OCI-LY7 (cell line): ENCODE data around the gene SLC27A5. TPM values are rescaled to one million over a fixed set of nuclear protein-coding genes. Genes with fewer than 3 reads are reported as not detected.
"Not testable (repeated sequence)": the region's sequence is repeated elsewhere in the genome, so short reads cannot be mapped to it uniquely, and the experiment has no call there.

ENCODE experiments used
- BruUV-seq: library from RNA; stranded (reverse); fragments of 400-500 nt; replicated peaks from 2 replicates; lab custom pipeline; 2021; lab: Mats Ljungman, UMichigan
- CTCF ChIA-PET: fragments of 300-600 bp; sonication (Branson Sonifier 250); formaldehyde crosslinking; loops from one replicate; lab custom pipeline; 2022; ENCODE audit warnings: antibody characterized with exemption; ENCODE audit not compliant: unreplicated experiment; lab: Charles Lee
- POLR2A ChIA-PET: fragments of 300-600 bp; sonication (Branson Sonifier 250); formaldehyde crosslinking; loops from one replicate; lab custom pipeline; 2022; ENCODE audit warnings: antibody characterized with exemption; lab: Charles Lee
- DNase-seq: peaks from one replicate; pipeline ENCODE4 v3.0.0-alpha.2; 2015; ENCODE audit warnings: low spot score
- H2AFZ ChIP-seq: fragments of 200-600 bp; sonication (generic), shearing (Covaris generic); 2 replicates; pipeline ENCODE4 v1.6.1; 2014; ENCODE audit warnings: mild to moderate bottlenecking, antibody characterized with exemption, low read length, moderate library complexity
- H3K27ac ChIP-seq: fragments of 200-600 bp; sonication (generic); 2 replicates; pipeline ENCODE4 v1.5.1; 2014; ENCODE audit warnings: mixed run types, low read depth, mild to moderate bottlenecking, moderate library complexity, low read length, inconsistent platforms; ENCODE audit not compliant: poor library complexity, severe bottlenecking
- H3K36me3 ChIP-seq: fragments of 200-600 bp; sonication (generic); 2 replicates; pipeline ENCODE4 v1.6.1; 2014; ENCODE audit warnings: mild to moderate bottlenecking, antibody characterized with exemption, low read length, moderate library complexity, mixed read lengths; ENCODE audit not compliant: insufficient read depth
- H3K4me1 ChIP-seq: fragments of 200-600 bp; sonication (generic); 2 replicates; pipeline ENCODE4 v1.5.1; 2014; ENCODE audit warnings: mild to moderate bottlenecking, low read length; ENCODE audit not compliant: insufficient read depth, poor library complexity, severe bottlenecking
- H3K4me2 ChIP-seq: fragments of 200-600 bp; sonication (generic); 2 replicates; pipeline ENCODE4 v1.6.1; 2014; ENCODE audit warnings: mild to moderate bottlenecking, low read length
- H3K4me3 ChIP-seq: fragments of 200-600 bp; sonication (generic); 2 replicates; pipeline ENCODE4 v1.5.1; 2014; ENCODE audit warnings: mild to moderate bottlenecking, low read depth, low read length; ENCODE audit not compliant: poor library complexity, severe bottlenecking
- H3K79me2 ChIP-seq: fragments of 200-600 bp; sonication (generic); 2 replicates; pipeline ENCODE4 v1.6.1; 2016; ENCODE audit warnings: low read depth, mild to moderate bottlenecking, low read length, moderate library complexity, mixed read lengths; ENCODE audit not compliant: insufficient read depth
- H3K9me2 ChIP-seq: fragments of 200-600 bp; sonication (generic); 2 replicates; pipeline ENCODE4 v1.6.1; 2016; ENCODE audit warnings: mild to moderate bottlenecking, low read length, mixed read lengths; ENCODE audit not compliant: insufficient read depth
- H3K9me3 ChIP-seq: fragments of 200-600 bp; sonication (generic); 2 replicates; pipeline ENCODE4 v1.6.1; 2014; ENCODE audit warnings: mild to moderate bottlenecking, mixed run types, low read length, mixed read lengths
- H4K20me1 ChIP-seq: fragments of 200-600 bp; sonication (generic); 2 replicates; pipeline ENCODE4 v1.6.1; 2014; ENCODE audit warnings: mild to moderate bottlenecking, antibody characterized with exemption, low read length, moderate library complexity, mixed read lengths; ENCODE audit not compliant: insufficient read depth
- EZH2phosphoT487 ChIP-seq: fragments of 200-600 bp; sonication (generic); IDR thresholded peaks from 2 replicates; pipeline ENCODE4 v1.6.1; 2018; ENCODE audit warnings: low read depth, borderline replicate concordance, mild to moderate bottlenecking, mixed run types, antibody characterized with exemption, low read length, moderate library complexity, mixed read lengths
- intact Hi-C: fragments of 100-400 bp; cut with micrococcal nuclease; formaldehyde crosslinking; loops from one replicate; pipeline ENCODE4 v1.10.0; 2022; ENCODE audit not compliant: unreplicated experiment
- total RNA-seq, 2 experiments: library from RNA; depleted of rRNA in 1 of 2; stranded (reverse); fragments of >200 nt in 1 of 2; shearing (Covaris generic) in 1 of 2; gene quantifications; 2 replicates each; pipeline ENCODE4 v1.2.3, GENCODE V29; 2014 to 2022
- TF ChIP-seq, protein P1 (sequence below): fragments of 200-600 bp; sonication (generic); conservative IDR thresholded peaks from 2 replicates; pipeline ENCODE4 v1.5.1; 2014; ENCODE audit warnings: mild to moderate bottlenecking, antibody characterized with exemption, low read length, moderate library complexity, mixed read lengths

The SLC27A5 gene
- total RNA-seq, 2 experiments from 2014 or later = 28.0 to 29.8 TPM

GRCh38 chr19:58473775-58474174 lies 38.0 kb downstream of the SLC27A5 start:
- ChIA-PET POLR2A (no interaction called here), CTCF (no interaction called here)
- H3K36me3 ChIP-seq = peaks cover 25% of the 10 kb centered on the region
- H2AFZ ChIP-seq = no peak overlapping the region
- H3K79me2 ChIP-seq = no peaks in the 10 kb centered on the region
- intact Hi-C loops = no loop called here
- H4K20me1 ChIP-seq = no peaks in the 10 kb centered on the region
- BruUV-seq = no TSS peak
- H3K4me1 ChIP-seq = peaks cover 20% of the 10 kb centered on the region
- no peak for DNase-seq
- no peak overlapping the region for H3K4me3 ChIP-seq
- TF ChIP-seq, protein P1, sequence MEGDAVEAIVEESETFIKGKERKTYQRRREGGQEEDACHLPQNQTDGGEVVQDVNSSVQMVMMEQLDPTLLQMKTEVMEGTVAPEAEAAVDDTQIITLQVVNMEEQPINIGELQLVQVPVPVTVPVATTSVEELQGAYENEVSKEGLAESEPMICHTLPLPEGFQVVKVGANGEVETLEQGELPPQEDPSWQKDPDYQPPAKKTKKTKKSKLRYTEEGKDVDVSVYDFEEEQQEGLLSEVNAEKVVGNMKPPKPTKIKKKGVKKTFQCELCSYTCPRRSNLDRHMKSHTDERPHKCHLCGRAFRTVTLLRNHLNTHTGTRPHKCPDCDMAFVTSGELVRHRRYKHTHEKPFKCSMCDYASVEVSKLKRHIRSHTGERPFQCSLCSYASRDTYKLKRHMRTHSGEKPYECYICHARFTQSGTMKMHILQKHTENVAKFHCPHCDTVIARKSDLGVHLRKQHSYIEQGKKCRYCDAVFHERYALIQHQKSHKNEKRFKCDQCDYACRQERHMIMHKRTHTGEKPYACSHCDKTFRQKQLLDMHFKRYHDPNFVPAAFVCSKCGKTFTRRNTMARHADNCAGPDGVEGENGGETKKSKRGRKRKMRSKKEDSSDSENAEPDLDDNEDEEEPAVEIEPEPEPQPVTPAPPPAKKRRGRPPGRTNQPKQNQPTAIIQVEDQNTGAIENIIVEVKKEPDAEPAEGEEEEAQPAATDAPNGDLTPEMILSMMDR = no peak
- TF ChIP-seq EZH2phosphoT487 = no peak
- H3K9me3 ChIP-seq = no peaks in the 10 kb centered on the region
- H3K9me2 ChIP-seq = no peaks in the 10 kb centered on the region
- H3K27ac ChIP-seq = no peak overlapping the region
- no peak overlapping the region for H3K4me2 ChIP-seq

GRCh38 chr19:58471736-58472135 lies 40.1 kb downstream of the SLC27A5 start:
- intact Hi-C loops = no loop called here
- Histone ChIP-seq H3K9me2 (no peaks in the 10 kb centered on the region), H2AFZ (no peak overlapping the region), H3K9me3 (no peaks in the 10 kb centered on the region), H4K20me1 (no peaks in the 10 kb centered on the region), H3K79me2 (no peaks in the 10 kb centered on the region), H3K4me2 (no peak overlapping the region), H3K4me1 (peaks cover 13% of the 10 kb centered on the region), H3K27ac (no peak overlapping the region), H3K4me3 (no peak overlapping the region), H3K36me3 (peaks cover 25% of the 10 kb centered on the region)
- no peak for DNase-seq
- TF ChIP-seq, protein P1 = no peak
- TF ChIP-seq EZH2phosphoT487 = no peak
- POLR2A ChIA-PET = no interaction called here
- CTCF ChIA-PET = no interaction called here
- no TSS peak for BruUV-seq

DNA sequence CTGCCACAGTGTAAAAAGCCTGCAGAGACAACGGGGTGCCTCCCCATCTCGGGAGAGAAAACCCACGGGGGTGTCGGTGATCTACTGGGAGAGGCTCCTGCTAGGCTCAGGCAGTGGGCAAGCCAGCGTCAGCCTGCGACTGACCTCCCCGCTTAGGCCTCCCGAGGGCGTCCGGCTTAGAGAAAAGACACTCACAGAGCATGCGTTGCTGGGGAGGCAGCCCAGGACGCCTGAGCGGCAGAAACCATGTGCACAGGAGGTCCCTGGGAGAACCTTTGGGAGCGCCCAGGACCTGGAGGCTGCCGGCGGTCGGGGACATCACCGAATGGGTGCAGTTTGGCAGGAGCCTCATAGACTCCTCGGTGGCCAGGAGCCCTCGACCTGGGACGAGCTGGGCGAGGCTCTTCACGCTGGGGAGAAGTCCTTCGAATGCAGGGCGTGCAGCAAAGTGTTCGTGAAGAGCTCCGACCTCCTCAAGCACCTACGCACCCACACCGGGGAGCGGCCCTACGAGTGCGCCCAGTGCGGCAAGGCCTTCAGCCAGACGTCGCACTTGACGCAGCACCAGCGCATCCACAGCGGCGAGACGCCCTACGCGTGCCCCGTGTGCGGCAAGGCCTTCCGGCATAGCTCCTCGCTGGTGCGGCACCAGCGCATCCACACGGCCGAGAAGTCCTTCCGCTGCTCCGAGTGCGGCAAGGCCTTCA lies 40.8 kb downstream of the SLC27A5 start:
- BruUV-seq, H3K27ac ChIP-seq, H3K79me2 ChIP-seq, H2AFZ ChIP-seq, DNase-seq, H3K4me2 ChIP-seq, H3K9me2 ChIP-seq, CTCF ChIA-PET, H3K9me3 ChIP-seq, H3K4me3 ChIP-seq, H4K20me1 ChIP-seq, intact Hi-C loops, POLR2A ChIA-PET: not testable (repeated sequence)
- Histone ChIP-seq H3K4me1 (peaks cover 14% of the 10 kb centered on the region), H3K36me3 (peaks cover 25% of the 10 kb centered on the region)
